GM23248 (cell line): ENCODE results near the gene TMEM169. TPM values are rescaled to one million over a fixed set of nuclear protein-coding genes. Genes with fewer than 3 reads are reported as not detected.
A peak's percentile ranks its signal among the peaks of the same experiment; 100 is the strongest.

ENCODE experiments used
- DNase-seq: peaks from one replicate; pipeline ENCODE4 v3.0.0-alpha.2; 2015
- H2AFZ ChIP-seq: fragments of 200-600 bp; sonication (generic); 2 replicates; pipeline ENCODE4 v1.6.1; 2016; ENCODE audit warnings: antibody characterized with exemption
- H3F3A ChIP-seq: fragments of 200-600 bp; sonication (generic); 2 replicates; pipeline ENCODE4 v1.6.1; 2016; ENCODE audit warnings: mild to moderate bottlenecking, antibody characterized with exemption, mixed run types; ENCODE audit not compliant: insufficient read depth
- H3K27ac ChIP-seq: fragments of 200-600 bp; sonication (generic); 2 replicates; pipeline ENCODE4 v1.5.1; 2016; ENCODE audit warnings: mild to moderate bottlenecking
- H3K27me3 ChIP-seq: fragments of 200-600 bp; sonication (generic); replicated peaks from 2 replicates; pipeline ENCODE4 v1.6.1; 2016; ENCODE audit warnings: mild to moderate bottlenecking; ENCODE audit not compliant: insufficient read depth
- H3K36me3 ChIP-seq: fragments of 200-600 bp; sonication (generic); 2 replicates; pipeline ENCODE4 v1.6.1; 2016; ENCODE audit warnings: low read depth, mild to moderate bottlenecking
- H3K4me1 ChIP-seq: fragments of 200-600 bp; sonication (generic); 2 replicates; pipeline ENCODE4 v1.6.1; 2016; ENCODE audit warnings: mild to moderate bottlenecking; ENCODE audit not compliant: insufficient read depth
- H3K4me2 ChIP-seq: fragments of 200-600 bp; sonication (generic); one replicate; pipeline ENCODE4 v1.6.1; 2016; ENCODE audit warnings: mild to moderate bottlenecking; ENCODE audit not compliant: unreplicated experiment
- H3K4me3 ChIP-seq: fragments of 200-600 bp; sonication (generic); 2 replicates; pipeline ENCODE4 v1.5.1; 2016; ENCODE audit warnings: mild to moderate bottlenecking
- H3K79me2 ChIP-seq: fragments of 200-600 bp; sonication (generic); 2 replicates; pipeline ENCODE4 v1.6.1; 2016; ENCODE audit warnings: mild to moderate bottlenecking; ENCODE audit not compliant: insufficient read depth
- H3K9ac ChIP-seq: fragments of 200-600 bp; sonication (generic); 2 replicates; pipeline ENCODE4 v1.6.1; 2016; ENCODE audit warnings: mild to moderate bottlenecking
- H3K9me2 ChIP-seq: fragments of 200-600 bp; sonication (generic); 2 replicates; pipeline ENCODE4 v1.6.1; 2016; ENCODE audit warnings: mixed run types, mild to moderate bottlenecking, moderate library complexity; ENCODE audit not compliant: insufficient read depth
- H3K9me3 ChIP-seq: fragments of 200-600 bp; sonication (generic); one replicate; pipeline ENCODE4 v1.6.1; 2017; ENCODE audit warnings: low read depth
- H4K20me1 ChIP-seq: fragments of 200-600 bp; sonication (generic); 2 replicates; pipeline ENCODE4 v1.6.0; 2016; ENCODE audit not compliant: insufficient read depth
- EZH2 ChIP-seq: fragments of 200-600 bp; sonication (generic); IDR thresholded peaks from 2 replicates; pipeline ENCODE4 v1.6.1; 2018; ENCODE audit warnings: antibody characterized with exemption, mild to moderate bottlenecking; ENCODE audit not compliant: insufficient read depth, poor library complexity, severe bottlenecking
- EZH2phosphoT487 ChIP-seq: fragments of 200-600 bp; sonication (generic); IDR thresholded peaks from 2 replicates; pipeline ENCODE4 v1.6.1; 2018; ENCODE audit warnings: antibody characterized with exemption, moderate library complexity, mild to moderate bottlenecking, low read depth; ENCODE audit not compliant: insufficient read depth
- WGBS, 2 experiments: methylation state at CpG; one replicate each; pipeline ENCODE4 v1.1.6; 2015 to 2017; ENCODE audit warnings: low lambda C conversion rate in 2 of 2, low coverage in 1 of 2; ENCODE audit errors: missing lambda C conversion rate in 2 of 2; 5-methylcytosine and 5-hydroxymethylcytosine counted together
- in situ Hi-C: fragments of 300-500 bp; cut with MboI; formaldehyde crosslinking; loops from 2 replicates; pipeline ENCODE4 v1.15.0; 2020
- polyA plus RNA-seq: library from polyadenylated mRNA; unstranded; fragments of >200 nt; fragmentation: Nextera tagmentation; extraction: Ambion mirVana; gene quantifications from 2 replicates; pipeline ENCODE4 v1.2.1, GENCODE V29; 2016
- total RNA-seq: library from RNA; depleted of rRNA; stranded (reverse); fragments of >200 nt; shearing (Covaris generic); gene quantifications from 2 replicates; pipeline ENCODE4 v1.2.3, GENCODE V29; 2014

The TMEM169 gene
- total and polyA plus RNA-seq, 2 experiments from 2014 or later, result under 0.01 to 0.11 TPM

- peak overlapping the region; percentile 88 for H3K9ac ChIP-seq
- H3K4me3 ChIP-seq, result peak overlapping the region; percentile 76
- peak overlapping the region; percentile 91 for H2AFZ ChIP-seq
- no peaks in the 10 kb centered on the region for H3K9me2 ChIP-seq
- no peak for TF ChIP-seq EZH2
- TF ChIP-seq EZH2phosphoT487, result no peak
- H3K27me3 ChIP-seq, result no peaks in the 10 kb centered on the region
- peaks cover 79% of the 10 kb centered on the region for H3K36me3 ChIP-seq
- in situ Hi-C loops, result no loop called here
- H3K27ac ChIP-seq, result peak overlapping the region; percentile 77
- H3K4me1 ChIP-seq, result peaks cover 54% of the 10 kb centered on the region
- no peaks in the 10 kb centered on the region for H4K20me1 ChIP-seq
- DNase-seq, result peak; percentile 99
- peak overlapping the region; percentile 95 for H3K4me2 ChIP-seq
- peaks cover 90% of the 10 kb centered on the region for H3K79me2 ChIP-seq
- no peaks in the 10 kb centered on the region for H3K9me3 ChIP-seq
- 7% methylated on average over 29 of the region's 29 CpGs for WGBS, 2 experiments
- peaks cover 42% of the 10 kb centered on the region for H3F3A ChIP-seq
These were observed 33.2 kb downstream of the TMEM169 start for GRCh38 chr2:216114714-216115531.

- peaks cover 35% of the 10 kb centered on the region for H3F3A ChIP-seq
- H3K27ac ChIP-seq, result no peak overlapping the region
- peaks cover 85% of the 10 kb centered on the region for H3K36me3 ChIP-seq
These were observed 34.7 kb downstream of the TMEM169 start for GRCh38 chr2:216116418-216116817.

GRCh38 chr2:216117561-216118340, 36.0 kb downstream of the TMEM169 start:
- H3K79me2 ChIP-seq, result peaks cover 90% of the 10 kb centered on the region
- H3K9me2 ChIP-seq, result no peaks in the 10 kb centered on the region
- TF ChIP-seq EZH2phosphoT487 (no peak), EZH2 (no peak)
- no peak overlapping the region for H3K4me3 ChIP-seq
- no peak overlapping the region for H2AFZ ChIP-seq
- H3K27ac ChIP-seq, result no peak overlapping the region
- no peak overlapping the region for H3K4me2 ChIP-seq
- H3K36me3 ChIP-seq, result peaks cover 86% of the 10 kb centered on the region
- WGBS, 2 experiments, result 36 to 47% methylated on average over 4 of the region's 4 CpGs
- H3F3A ChIP-seq, result peaks cover 26% of the 10 kb centered on the region
- H3K9ac ChIP-seq, result no peak overlapping the region
- no peaks in the 10 kb centered on the region for H4K20me1 ChIP-seq
- in situ Hi-C loops, result no loop called here
- H3K9me3 ChIP-seq, result no peaks in the 10 kb centered on the region
- H3K27me3 ChIP-seq, result no peaks in the 10 kb centered on the region
- peaks cover 36% of the 10 kb centered on the region for H3K4me1 ChIP-seq
- DNase-seq, result peak; percentile 38

More at GRCh38 chr2:216116418-216116817, 34.7 kb downstream of the TMEM169 start:
- no peaks in the 10 kb centered on the region for H3K27me3 ChIP-seq
- no peaks in the 10 kb centered on the region for H3K9me2 ChIP-seq
- no peak overlapping the region for H3K4me3 ChIP-seq
- no peaks in the 10 kb centered on the region for H4K20me1 ChIP-seq
- TF ChIP-seq EZH2phosphoT487 (no peak), EZH2 (no peak)
- in situ Hi-C loops, result no loop called here
- DNase-seq, result no peak
- H3K4me2 ChIP-seq, result peak overlapping the region; percentile 19
- H3K9me3 ChIP-seq, result no peaks in the 10 kb centered on the region
- WGBS, 2 experiments, result 55 to 65% methylated on average over 1 of the region's 1 CpG
- peaks cover 42% of the 10 kb centered on the region for H3K4me1 ChIP-seq
- no peak overlapping the region for H3K9ac ChIP-seq
- H3K79me2 ChIP-seq, result peaks cover 90% of the 10 kb centered on the region
- H2AFZ ChIP-seq, result no peak overlapping the region

- Histone ChIP-seq H2AFZ (no peak overlapping the region), H3K9me2 (no peaks in the 10 kb centered on the region), H3F3A (peaks cover 19% of the 10 kb centered on the region), H4K20me1 (no peaks in the 10 kb centered on the region), H3K9ac (no peak overlapping the region), H3K4me2 (no peak overlapping the region), H3K36me3 (peaks cover 86% of the 10 kb centered on the region), H3K27me3 (no peaks in the 10 kb centered on the region), H3K4me3 (no peak overlapping the region), H3K27ac (0 out of 2 replicates have a peak overlapping the region, but pooled peaks have one; percentile 1), H3K79me2 (peaks cover 90% of the 10 kb centered on the region), H3K4me1 (peaks cover 36% of the 10 kb centered on the region), H3K9me3 (no peaks in the 10 kb centered on the region)
- peak; percentile 28 for DNase-seq
- 93 to 100% methylated on average over 1 of the region's 1 CpG for WGBS, 2 experiments
- TF ChIP-seq EZH2, result no peak
- TF ChIP-seq EZH2phosphoT487, result no peak
- in situ Hi-C loops, result no loop called here
These were observed 36.8 kb downstream of the TMEM169 start for GRCh38 chr2:216118474-216118873.
